ENCODE measurements around the gene MID1.

GRCh38 chrX:10429908-10430307, 190.5 kb downstream of the MID1 start:
- TF ChIP-seq YY1 (IDR thresholded peaks at IDR 0.05; ENCODE audit: insufficient read depth, insufficient read length) (no peak), ZNF274 (IDR thresholded peaks at IDR 0.05; ENCODE audit: low read depth, low read length) (no peak)

All from NT2/D1 (cell line).